ENCODE results near the gene TMEM202.

DNA sequence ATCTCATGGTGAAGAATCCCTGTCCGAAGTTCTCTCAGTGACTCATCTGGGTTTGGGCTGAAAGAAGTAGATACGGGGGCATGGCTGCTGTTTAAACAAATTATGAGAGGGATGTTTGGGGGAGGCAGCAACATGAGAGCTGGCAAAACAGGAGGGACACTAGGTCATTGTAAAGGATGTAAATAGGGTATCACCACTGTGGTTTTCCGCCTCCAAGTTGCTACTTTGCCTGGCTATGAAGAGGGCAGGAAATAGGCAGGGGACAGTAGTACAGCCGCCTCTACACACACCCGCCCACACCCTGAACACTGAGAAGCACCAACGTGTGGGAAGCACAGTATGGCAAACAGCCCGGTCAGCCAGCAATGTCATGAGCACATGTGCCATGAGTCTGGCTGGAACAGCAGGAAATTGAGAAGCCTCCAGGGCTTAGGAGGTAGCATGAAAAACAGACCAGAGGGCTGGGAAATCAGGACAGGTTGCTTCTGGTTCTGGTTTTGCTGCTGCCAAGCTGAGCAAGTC, 39.4 kb upstream of the TMEM202 start:
- TF ChIP-seq, protein P1, sequence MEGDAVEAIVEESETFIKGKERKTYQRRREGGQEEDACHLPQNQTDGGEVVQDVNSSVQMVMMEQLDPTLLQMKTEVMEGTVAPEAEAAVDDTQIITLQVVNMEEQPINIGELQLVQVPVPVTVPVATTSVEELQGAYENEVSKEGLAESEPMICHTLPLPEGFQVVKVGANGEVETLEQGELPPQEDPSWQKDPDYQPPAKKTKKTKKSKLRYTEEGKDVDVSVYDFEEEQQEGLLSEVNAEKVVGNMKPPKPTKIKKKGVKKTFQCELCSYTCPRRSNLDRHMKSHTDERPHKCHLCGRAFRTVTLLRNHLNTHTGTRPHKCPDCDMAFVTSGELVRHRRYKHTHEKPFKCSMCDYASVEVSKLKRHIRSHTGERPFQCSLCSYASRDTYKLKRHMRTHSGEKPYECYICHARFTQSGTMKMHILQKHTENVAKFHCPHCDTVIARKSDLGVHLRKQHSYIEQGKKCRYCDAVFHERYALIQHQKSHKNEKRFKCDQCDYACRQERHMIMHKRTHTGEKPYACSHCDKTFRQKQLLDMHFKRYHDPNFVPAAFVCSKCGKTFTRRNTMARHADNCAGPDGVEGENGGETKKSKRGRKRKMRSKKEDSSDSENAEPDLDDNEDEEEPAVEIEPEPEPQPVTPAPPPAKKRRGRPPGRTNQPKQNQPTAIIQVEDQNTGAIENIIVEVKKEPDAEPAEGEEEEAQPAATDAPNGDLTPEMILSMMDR (IDR thresholded peaks at IDR 0.05; ENCODE audit: insufficient read depth, low read length): no peak
- TF ChIP-seq POLR2AphosphoS5 (IDR thresholded peaks at IDR 0.05; ENCODE audit: low read depth): no peak
